ENCODE data around the gene KCTD7. TPM values are rescaled to one million over a fixed set of nuclear protein-coding genes. Genes with fewer than 3 reads are reported as not detected.
"Not testable (repeated sequence)": the region's sequence is repeated elsewhere in the genome, so short reads cannot be mapped to it uniquely, and the experiment has no call there.

KCTD7 gene
- total and polyA plus RNA-seq, 2 of the 4 experiments (the other 2 are of a cell fraction): 6.1 to 12.8 TPM

DNA sequence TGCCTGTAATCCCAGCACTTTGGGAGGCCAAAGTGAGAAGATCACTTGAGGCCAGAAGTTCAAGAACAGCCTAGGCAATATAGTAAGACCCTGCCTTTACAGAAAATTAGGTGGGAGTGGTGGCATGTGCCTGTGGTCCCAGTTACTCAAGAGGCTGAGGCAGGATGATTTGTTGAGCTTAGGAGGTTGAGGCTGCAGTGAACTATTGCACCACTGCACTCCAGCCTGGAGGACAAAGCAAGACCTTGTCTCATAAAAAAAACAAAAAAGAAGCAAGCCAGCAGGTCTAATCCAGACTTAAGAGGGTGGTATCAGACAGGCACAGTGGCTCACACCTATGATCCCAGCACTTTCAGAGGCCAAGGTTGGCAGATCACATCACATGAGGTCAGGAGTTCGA is 24.5 kb upstream of the KCTD7 start:
- no CpG with 5 or more reads among the region's 1 CpG for WGBS, 2 experiments (ENCODE audit: extremely low coverage in 2 of 2, insufficient read length in 1 of 2)
- Histone ChIP-seq H3K79me1 (ENCODE audit: low read depth in 1 of 2, low read length in 2 of 2) (no peaks in the 10 kb centered on the region), H3K36me3 (ENCODE audit: control insufficient read depth, insufficient read depth, low read length) (no peaks in the 10 kb centered on the region)

GRCh38 chr7:66606540-66607291 is 22.0 kb upstream of the KCTD7 start:
- H3K23ac ChIP-seq (ENCODE audit: low read depth, low read length); H3K27me3 ChIP-seq (ENCODE audit: control insufficient read depth, insufficient read depth, low read length); ATAC-seq (ENCODE audit: low read depth); H3K9me3 ChIP-seq (ENCODE audit: control insufficient read depth, insufficient read depth, low read length); H4K5ac ChIP-seq (ENCODE audit: low read depth, low read length); H3K4me1 ChIP-seq (ENCODE audit: control insufficient read depth, insufficient read depth, low read length); intact Hi-C loops (cut with micrococcal nuclease); H3K4me2 ChIP-seq (ENCODE audit: low read depth, low read length); CTCF ChIA-PET; in situ Hi-C loops (cut with MboI; ENCODE audit: low sequenced_read_pairs); H4K20me1 ChIP-seq (ENCODE audit: insufficient read depth, low read length); H3K4ac ChIP-seq (ENCODE audit: low read depth, low read length); H2BK5ac ChIP-seq (ENCODE audit: low read depth, low read length, poor library complexity, severe bottlenecking); H3K4me3 ChIP-seq (ENCODE audit: insufficient read depth, low read depth, low read length); dilution Hi-C loops (cut with HindIII; ENCODE audit: low sequenced_read_pairs, unreplicated experiment); H3K27ac ChIP-seq (ENCODE audit: insufficient read depth, low read length); H3K9ac ChIP-seq (ENCODE audit: low read depth, low read length); H2BK120ac ChIP-seq (ENCODE audit: low read depth, low read length); H3K14ac ChIP-seq (replicated peaks; ENCODE audit: low read depth, low read length); BruUV-seq (replicated peaks); H4K8ac ChIP-seq (ENCODE audit: low read depth in 2 of 2, low read length in 2 of 2); H3K9me1 ChIP-seq (ENCODE audit: insufficient read depth, low read length); H4K91ac ChIP-seq (ENCODE audit: insufficient read depth, low read depth, low read length); H2BK15ac ChIP-seq (ENCODE audit: low read depth, low read length); H2AFZ ChIP-seq (replicated peaks; ENCODE audit: low read length, poor library complexity); DNase-seq; H3K56ac ChIP-seq (ENCODE audit: extremely low read depth, insufficient read depth, low read length); H3K18ac ChIP-seq (ENCODE audit: low read depth, low read length); H2AK5ac ChIP-seq (ENCODE audit: low read depth, low read length); POLR2A ChIA-PET (ENCODE audit: unreplicated experiment); H2BK20ac ChIP-seq (ENCODE audit: low read depth, low read length); H3K36me3 ChIP-seq (ENCODE audit: control insufficient read depth, insufficient read depth, low read length); H2AK9ac ChIP-seq (replicated peaks; ENCODE audit: low read depth, low read length, poor library complexity); H3K79me1 ChIP-seq (ENCODE audit: low read depth in 1 of 2, low read length in 2 of 2): not testable (repeated sequence)
- WGBS, 2 experiments (ENCODE audit: extremely low coverage in 2 of 2, insufficient read length in 1 of 2): 81% methylated on average over 12 of the region's 34 CpGs; no CpG with 5 or more reads in 1 of the 2 experiments

More for the DNA sequence above, 24.5 kb upstream of the KCTD7 start:
- Histone ChIP-seq H3K9me1 (ENCODE audit: insufficient read depth, low read length) (no peaks in the 10 kb centered on the region), H4K5ac (ENCODE audit: low read depth, low read length) (no peak overlapping the region), H3K4me3 (ENCODE audit: insufficient read depth, low read depth, low read length) (no peak overlapping the region), H3K4me2 (ENCODE audit: low read depth, low read length) (no peak overlapping the region), H3K9me3 (ENCODE audit: control insufficient read depth, insufficient read depth, low read length) (no peaks in the 10 kb centered on the region), H2BK15ac (ENCODE audit: low read depth, low read length) (no peak overlapping the region), H3K9ac (ENCODE audit: low read depth, low read length) (no peak overlapping the region), H2BK5ac (ENCODE audit: low read depth, low read length, poor library complexity, severe bottlenecking) (no peak overlapping the region), H3K56ac (ENCODE audit: extremely low read depth, insufficient read depth, low read length) (no peak overlapping the region), H2AFZ (replicated peaks; ENCODE audit: low read length, poor library complexity) (no peak overlapping the region), H3K27ac (ENCODE audit: insufficient read depth, low read length) (no peak overlapping the region), H3K4ac (ENCODE audit: low read depth, low read length) (no peak overlapping the region), H3K18ac (ENCODE audit: low read depth, low read length) (no peak overlapping the region), H4K91ac (ENCODE audit: insufficient read depth, low read depth, low read length) (no peak overlapping the region), H2AK5ac (ENCODE audit: low read depth, low read length) (no peak overlapping the region), H3K27me3 (ENCODE audit: control insufficient read depth, insufficient read depth, low read length) (no peaks in the 10 kb centered on the region), H3K23ac (ENCODE audit: low read depth, low read length) (no peak overlapping the region), H2BK120ac (ENCODE audit: low read depth, low read length) (no peak overlapping the region), H2BK20ac (ENCODE audit: low read depth, low read length) (no peak overlapping the region), H4K20me1 (ENCODE audit: insufficient read depth, low read length) (no peaks in the 10 kb centered on the region), H3K4me1 (ENCODE audit: control insufficient read depth, insufficient read depth, low read length) (no peaks in the 10 kb centered on the region), H2AK9ac (replicated peaks; ENCODE audit: low read depth, low read length, poor library complexity) (no peak overlapping the region), H3K14ac (replicated peaks; ENCODE audit: low read depth, low read length) (no peak overlapping the region), H4K8ac (ENCODE audit: low read depth in 2 of 2, low read length in 2 of 2) (no peak overlapping the region)
- intact Hi-C loops (cut with micrococcal nuclease) (no loop called here), dilution Hi-C loops (cut with HindIII; ENCODE audit: low sequenced_read_pairs, unreplicated experiment) (no loop called here), in situ Hi-C loops (cut with MboI; ENCODE audit: low sequenced_read_pairs) (no loop called here)
- TF ChIP-seq, protein P1, sequence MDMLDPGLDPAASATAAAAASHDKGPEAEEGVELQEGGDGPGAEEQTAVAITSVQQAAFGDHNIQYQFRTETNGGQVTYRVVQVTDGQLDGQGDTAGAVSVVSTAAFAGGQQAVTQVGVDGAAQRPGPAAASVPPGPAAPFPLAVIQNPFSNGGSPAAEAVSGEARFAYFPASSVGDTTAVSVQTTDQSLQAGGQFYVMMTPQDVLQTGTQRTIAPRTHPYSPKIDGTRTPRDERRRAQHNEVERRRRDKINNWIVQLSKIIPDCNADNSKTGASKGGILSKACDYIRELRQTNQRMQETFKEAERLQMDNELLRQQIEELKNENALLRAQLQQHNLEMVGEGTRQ (IDR thresholded peaks at IDR 0.05; ENCODE audit: low read depth, low read length): no peak
- TF ChIP-seq CHD1 (IDR thresholded peaks at IDR 0.05; ENCODE audit: low read depth, low read length) (no peak), RFX5 (IDR thresholded peaks at IDR 0.05; ENCODE audit: low read depth, low read length) (no peak), POLR2A (IDR thresholded peaks at IDR 0.05; ENCODE audit: low read depth, low read length) (no peak), SMC3 (IDR thresholded peaks at IDR 0.05; ENCODE audit: low read depth, low read length) (no peak), NFE2L2 (IDR thresholded peaks at IDR 0.05; ENCODE audit: low read depth, low read length) (no peak), MAZ (IDR thresholded peaks at IDR 0.05; ENCODE audit: borderline replicate concordance, low read depth, low read length) (no peak)
- ChIA-PET POLR2A (ENCODE audit: unreplicated experiment) (no interaction called here), CTCF (no interaction called here)
- ATAC-seq (ENCODE audit: low read depth): no peak
- DNase-seq: no peak
- BruUV-seq (replicated peaks): no TSS peak

Data from IMR-90 (cell line).